WTC11 (cell line): Measurements from ENCODE around the gene SIAE. TPM values are rescaled to one million over a fixed set of nuclear protein-coding genes. Genes with fewer than 3 reads are reported as not detected.

Experiments used
- ATAC-seq: fragments of 200-7000 bp; cut with Tn5 transposase; 2 replicates; pipeline ENCODE4 v1.10.0; 2021; ENCODE audit warnings: mild to moderate bottlenecking, moderate library complexity
- CTCF ChIA-PET: fragments of 300-600 bp; sonication (Branson Sonifier 250); formaldehyde crosslinking; loops from one replicate; lab custom pipeline; 2021; ENCODE audit warnings: antibody characterized with exemption; lab: Charles Lee
- POLR2A ChIA-PET: fragments of 350-600 bp; sonication (Branson Sonifier 250); formaldehyde crosslinking; loops from one replicate; lab custom pipeline; 2021; ENCODE audit warnings: antibody characterized with exemption; lab: Charles Lee
- DNase-seq: peaks from one replicate; pipeline ENCODE4 v3.0.0; 2021; ENCODE audit warnings: low spot score
- H3K27ac Mint-ChIP-seq: 2 replicates; pipeline ENCODE4 v1.8.0; 2021; ENCODE audit warnings: mixed read lengths
- H3K27me3 Mint-ChIP-seq: 2 replicates; pipeline ENCODE4 v1.8.0; 2021; ENCODE audit warnings: low read depth, mild to moderate bottlenecking, moderate library complexity, mixed read lengths
- H3K36me3 Mint-ChIP-seq: 2 replicates; pipeline ENCODE4 v1.8.0; 2021; ENCODE audit warnings: mixed read lengths
- H3K4me1 Mint-ChIP-seq: 2 replicates; pipeline ENCODE4 v1.8.0; 2022; ENCODE audit warnings: mixed read lengths
- H3K4me3 Mint-ChIP-seq: 2 replicates; pipeline ENCODE4 v1.8.0; 2021; ENCODE audit warnings: mild to moderate bottlenecking, moderate library complexity, mixed read lengths
- H3K9me3 Mint-ChIP-seq: 2 replicates; pipeline ENCODE4 v1.8.0; 2021; ENCODE audit warnings: mixed read lengths
- AR ChIP-seq: fragments of 250-450 bp; sonication (Bioruptor Pico); IDR thresholded peaks from 2 replicates; pipeline ENCODE4 v1.9.0; 2021; ENCODE audit warnings: mild to moderate bottlenecking
- CBFB ChIP-seq: sonication (generic); formaldehyde crosslinking; IDR thresholded peaks from 2 replicates; pipeline ENCODE4 v1.8.1; 2022; ENCODE audit warnings: mild to moderate bottlenecking, low read depth, missing genetic modification reagents
- CDX4 ChIP-seq: fragments of 250-450 bp; sonication (Bioruptor Pico); IDR thresholded peaks from 2 replicates; pipeline ENCODE4 v1.9.0; 2021; ENCODE audit warnings: moderate library complexity, mild to moderate bottlenecking, inconsistent platforms, borderline replicate concordance
- CREM ChIP-seq: sonication (generic); formaldehyde crosslinking; IDR thresholded peaks from 2 replicates; pipeline ENCODE4 v1.8.1; 2022; ENCODE audit warnings: mild to moderate bottlenecking, missing genetic modification reagents, moderate library complexity
- ESRRA ChIP-seq: sonication (generic); formaldehyde crosslinking; IDR thresholded peaks from 2 replicates; pipeline ENCODE4 v1.8.1; 2022; ENCODE audit warnings: mild to moderate bottlenecking, missing genetic modification reagents, borderline replicate concordance
- FOXK1 ChIP-seq: sonication (generic); formaldehyde crosslinking; IDR thresholded peaks from 2 replicates; pipeline ENCODE4 v1.8.0; 2022; ENCODE audit warnings: mild to moderate bottlenecking, moderate library complexity, missing genetic modification reagents
- FOXP1 ChIP-seq: sonication (generic); formaldehyde crosslinking; IDR thresholded peaks from 2 replicates; pipeline ENCODE4 v1.8.0; 2022; ENCODE audit warnings: missing genetic modification reagents, mild to moderate bottlenecking, moderate library complexity, borderline replicate concordance
- GTF2I ChIP-seq: fragments of 250-450 bp; sonication (Bioruptor Pico); conservative IDR thresholded peaks from 2 replicates; pipeline ENCODE4 v1.4.0; 2021; ENCODE audit warnings: mild to moderate bottlenecking
- JAZF1 ChIP-seq: fragments of 250-450 bp; sonication (Bioruptor Pico); IDR thresholded peaks from 2 replicates; pipeline ENCODE4 v1.9.0; 2021; ENCODE audit warnings: moderate library complexity, mild to moderate bottlenecking, inconsistent platforms
- JUN ChIP-seq: sonication (generic); formaldehyde crosslinking; IDR thresholded peaks from 2 replicates; pipeline ENCODE4 v1.8.0; 2023; ENCODE audit warnings: mild to moderate bottlenecking, missing genetic modification reagents
- MAX ChIP-seq: sonication (generic); formaldehyde crosslinking; IDR thresholded peaks from 2 replicates; pipeline ENCODE4 v1.8.0; 2022; ENCODE audit warnings: mild to moderate bottlenecking, missing genetic modification reagents
- NFATC4 ChIP-seq: fragments of 250-450 bp; sonication (Bioruptor Pico); IDR thresholded peaks from 2 replicates; pipeline ENCODE4 v1.9.0; 2021; ENCODE audit warnings: mild to moderate bottlenecking
- SMAD4 ChIP-seq: sonication (generic); formaldehyde crosslinking; IDR thresholded peaks from 2 replicates; pipeline ENCODE4 v1.8.0; 2022; ENCODE audit warnings: mild to moderate bottlenecking, missing genetic modification reagents
- SOX15 ChIP-seq: fragments of 250-450 bp; sonication (Bioruptor Pico); IDR thresholded peaks from 2 replicates; pipeline ENCODE4 v1.9.0; 2021; ENCODE audit warnings: mild to moderate bottlenecking
- TP53 ChIP-seq: sonication (generic); formaldehyde crosslinking; IDR thresholded peaks from 2 replicates; pipeline ENCODE4 v1.8.1; 2023; ENCODE audit warnings: mild to moderate bottlenecking, missing genetic modification reagents
- USF1 ChIP-seq: sonication (generic); formaldehyde crosslinking; IDR thresholded peaks from 2 replicates; pipeline ENCODE4 v1.8.0; 2022; ENCODE audit warnings: mild to moderate bottlenecking, missing genetic modification reagents
- ZBTB21 ChIP-seq: sonication (generic); formaldehyde crosslinking; IDR thresholded peaks from 2 replicates; pipeline ENCODE4 v1.8.1; 2023; ENCODE audit warnings: mild to moderate bottlenecking, missing genetic modification reagents, borderline replicate concordance
- ZNF281 ChIP-seq: sonication (generic); formaldehyde crosslinking; IDR thresholded peaks from 2 replicates; pipeline ENCODE4 v1.8.0; 2023; ENCODE audit warnings: mild to moderate bottlenecking, missing genetic modification reagents
- ZNF416 ChIP-seq: fragments of 250-450 bp; sonication (Bioruptor Pico); IDR thresholded peaks from 2 replicates; pipeline ENCODE4 v1.9.0; 2021; ENCODE audit warnings: mild to moderate bottlenecking, inconsistent platforms
- total RNA-seq: library from RNA; stranded (reverse); gene quantifications from 3 replicates; pipeline ENCODE4 v1.2.3, GENCODE V29; 2021

Gene SIAE
- total RNA-seq, 1 experiment from 2014 or later: 4.9 TPM

GRCh38 chr11:124625504-124626168 lies 47.9 kb downstream of the SIAE start (continued):
- TF ChIP-seq ZBTB21 (CRISPR knock-in tag) (no peak), ESRRA (CRISPR knock-in tag) (no peak), FOXK1 (CRISPR knock-in tag) (no peak), SOX15 (CRISPR knock-in tag) (no peak), TP53 (CRISPR knock-in tag) (no peak), JAZF1 (CRISPR knock-in tag) (no peak), FOXP1 (CRISPR knock-in tag) (no peak)
- TF ChIP-seq, all 79 proteins: peak for 0

GRCh38 chr11:124623861-124624525 lies 49.5 kb downstream of the SIAE start:
- peak overlapping the region; percentile 97 for H3K4me3 Mint-ChIP-seq
- H3K27me3 Mint-ChIP-seq: peaks cover 14% of the 10 kb centered on the region
- peaks cover 11% of the 10 kb centered on the region for H3K4me1 Mint-ChIP-seq
- POLR2A ChIA-PET: no interaction called here
- TF ChIP-seq GTF2I (CRISPR knock-in tag): no peak
- TF ChIP-seq AR (CRISPR knock-in tag): no peak
- no peak for TF ChIP-seq CBFB (CRISPR knock-in tag)
- TF ChIP-seq ZNF416 (CRISPR knock-in tag): no peak
- no peak for TF ChIP-seq USF1
- no peak for TF ChIP-seq NFATC4 (CRISPR knock-in tag)
- H3K36me3 Mint-ChIP-seq: peaks cover 27% of the 10 kb centered on the region
- DNase-seq (no peak), ATAC-seq (no peak)
- H3K9me3 Mint-ChIP-seq: no peaks in the 10 kb centered on the region
- CTCF ChIA-PET: interaction anchor here (1.1 kb wide), 1 partner anchor 182 kb away, joined by 3 read pairs; no protein-coding TSS in a partner anchor
- no peak overlapping the region for H3K27ac Mint-ChIP-seq

GRCh38 chr11:124622531-124623451 lies 50.7 kb downstream of the SIAE start, which contains the start of gene TBRG1:
Gene TBRG1 (plus strand): TSS chr11:124622864. CDS start chr11:124623084, 220 bp downstream.
- Mint-ChIP-seq H3K27me3 (peaks cover 14% of the 10 kb centered on the region), H3K4me1 (peaks cover 11% of the 10 kb centered on the region), H3K4me3 (peak within 1 kb of the TSS; percentile 97), H3K36me3 (peaks cover 20% of the 10 kb centered on the region), H3K9me3 (no peaks in the 10 kb centered on the region), H3K27ac (peak within 1 kb of the TSS; percentile 90)
- ATAC-seq (peak; percentile 98), DNase-seq (peak; percentile 79)
- ChIA-PET CTCF (interaction anchor here (0.9 to 1.3 kb wide), 13 partner anchors 11 to 551 kb away, joined by 3 to 9 read pairs (median 5); partner anchors contain the start of genes SIAE and SPA17), POLR2A (interaction anchor here (0.6 to 1.2 kb wide), 2 partner anchors 86 to 289 kb away, joined by 3 to 4 read pairs; no protein-coding TSS in a partner anchor)
- no peak for TF ChIP-seq ZNF281
- no peak for TF ChIP-seq JUN
- TF ChIP-seq CDX4: no peak
- TF ChIP-seq CREM (CRISPR knock-in tag): peak; percentile 90
- TF ChIP-seq SMAD4 (CRISPR knock-in tag): 0 out of 2 replicates have a peak, but pooled peaks have one; percentile 7
- TF ChIP-seq FOXK1 (CRISPR knock-in tag): peak; percentile 89
- peak; percentile 78 for TF ChIP-seq MAX
